ENCODE results near the gene CFL1.
"Not testable (repeated sequence)": the region's sequence is repeated elsewhere in the genome, so short reads cannot be mapped to it uniquely, and the experiment has no call there.

Gene CFL1

GRCh38 chr11:65892137-65892540, 34.2 kb upstream of the CFL1 start:
- ATAC-seq (ENCODE audit: low read depth) = peak; percentile 0; the same call in 1 of the 3 replicates
- H3K36me3 ChIP-seq (ENCODE audit: low read depth) = peaks cover 47% of the 10 kb centered on the region
- H3K4me1 ChIP-seq (ENCODE audit: insufficient read depth, poor library complexity, severe bottlenecking) = peaks cover 18% of the 10 kb centered on the region
- H3K4me3 ChIP-seq (ENCODE audit: severe bottlenecking) = peak overlapping the region; percentile 45
- H3K9me3 ChIP-seq (ENCODE audit: severe bottlenecking); H3K27me3 ChIP-seq (ENCODE audit: insufficient read depth, poor library complexity, severe bottlenecking); DNase-seq (ENCODE audit: low spot score): not testable (repeated sequence)
- TF ChIP-seq CTCF (IDR thresholded peaks at IDR 0.05; ENCODE audit: poor library complexity, severe bottlenecking) = peak; percentile 18
- H3K27ac ChIP-seq (ENCODE audit: poor library complexity, severe bottlenecking) = peak overlapping the region; percentile 96

GRCh38 chr11:65891219-65892136, 33.5 kb upstream of the CFL1 start:
- Histone ChIP-seq H3K36me3 (ENCODE audit: low read depth) (peaks cover 47% of the 10 kb centered on the region), H3K27ac (ENCODE audit: poor library complexity, severe bottlenecking) (peak overlapping the region; percentile 96), H3K4me3 (ENCODE audit: severe bottlenecking) (peak overlapping the region; percentile 45), H3K4me1 (ENCODE audit: insufficient read depth, poor library complexity, severe bottlenecking) (peaks cover 11% of the 10 kb centered on the region), H3K9me3 (ENCODE audit: severe bottlenecking) (no peaks in the 10 kb centered on the region), H3K27me3 (ENCODE audit: insufficient read depth, poor library complexity, severe bottlenecking) (no peaks in the 10 kb centered on the region)
- ATAC-seq (ENCODE audit: low read depth) = peak; percentile 2
- TF ChIP-seq CTCF (IDR thresholded peaks at IDR 0.05; ENCODE audit: poor library complexity, severe bottlenecking) = peak; percentile 35
- DNase-seq (ENCODE audit: low spot score) = no peak

- H3K9me3 ChIP-seq (ENCODE audit: severe bottlenecking) = no peaks in the 10 kb centered on the region
- no peaks in the 10 kb centered on the region for H3K27me3 ChIP-seq (ENCODE audit: insufficient read depth, poor library complexity, severe bottlenecking)
- peak; percentile 94 for DNase-seq (ENCODE audit: low spot score)
- peak; percentile 16 for TF ChIP-seq CTCF (IDR thresholded peaks at IDR 0.05; ENCODE audit: poor library complexity, severe bottlenecking)
- peak; percentile 49 for ATAC-seq (ENCODE audit: low read depth)
- H3K36me3 ChIP-seq (ENCODE audit: low read depth) = peaks cover 42% of the 10 kb centered on the region
- peak within 1 kb of the TSS; percentile 96 for H3K27ac ChIP-seq (ENCODE audit: poor library complexity, severe bottlenecking)
- peaks cover 10% of the 10 kb centered on the region for H3K4me1 ChIP-seq (ENCODE audit: insufficient read depth, poor library complexity, severe bottlenecking)
- H3K4me3 ChIP-seq (ENCODE audit: severe bottlenecking) = peak within 1 kb of the TSS; percentile 45
These were observed 32.6 kb upstream of the CFL1 start, which contains the start of gene CCDC85B for GRCh38 chr11:65890324-65891218. Gene CCDC85B, plus strand, starts transcription at chr11:65890673. Its CDS starts 111 bp downstream, at chr11:65890784.

GRCh38 chr11:65888163-65888814, 30.3 kb upstream of the CFL1 start, which contains the start of gene FIBP:
Gene FIBP, minus strand, starts transcription at chr11:65888471. Its CDS starts 53 bp downstream, at chr11:65888418.
- DNase-seq (ENCODE audit: low spot score) (peak; percentile 98), ATAC-seq (ENCODE audit: low read depth) (peak; percentile 57)
- Histone ChIP-seq H3K27ac (ENCODE audit: poor library complexity, severe bottlenecking) (peak within 1 kb of the TSS; percentile 96), H3K36me3 (ENCODE audit: low read depth) (peaks cover 44% of the 10 kb centered on the region), H3K4me3 (ENCODE audit: severe bottlenecking) (peak within 1 kb of the TSS; percentile 45), H3K9me3 (ENCODE audit: severe bottlenecking) (no peaks in the 10 kb centered on the region), H3K27me3 (ENCODE audit: insufficient read depth, poor library complexity, severe bottlenecking) (no peaks in the 10 kb centered on the region), H3K4me1 (ENCODE audit: insufficient read depth, poor library complexity, severe bottlenecking) (peaks cover 10% of the 10 kb centered on the region)
- peak; percentile 93 for TF ChIP-seq CTCF (IDR thresholded peaks at IDR 0.05; ENCODE audit: poor library complexity, severe bottlenecking)

All from RWPE2 (cell line).